ENCODE measurements around the gene CACNA1H.
A peak's percentile ranks its signal among the peaks of the same experiment; 100 is the strongest.

The CACNA1H gene

DNA sequence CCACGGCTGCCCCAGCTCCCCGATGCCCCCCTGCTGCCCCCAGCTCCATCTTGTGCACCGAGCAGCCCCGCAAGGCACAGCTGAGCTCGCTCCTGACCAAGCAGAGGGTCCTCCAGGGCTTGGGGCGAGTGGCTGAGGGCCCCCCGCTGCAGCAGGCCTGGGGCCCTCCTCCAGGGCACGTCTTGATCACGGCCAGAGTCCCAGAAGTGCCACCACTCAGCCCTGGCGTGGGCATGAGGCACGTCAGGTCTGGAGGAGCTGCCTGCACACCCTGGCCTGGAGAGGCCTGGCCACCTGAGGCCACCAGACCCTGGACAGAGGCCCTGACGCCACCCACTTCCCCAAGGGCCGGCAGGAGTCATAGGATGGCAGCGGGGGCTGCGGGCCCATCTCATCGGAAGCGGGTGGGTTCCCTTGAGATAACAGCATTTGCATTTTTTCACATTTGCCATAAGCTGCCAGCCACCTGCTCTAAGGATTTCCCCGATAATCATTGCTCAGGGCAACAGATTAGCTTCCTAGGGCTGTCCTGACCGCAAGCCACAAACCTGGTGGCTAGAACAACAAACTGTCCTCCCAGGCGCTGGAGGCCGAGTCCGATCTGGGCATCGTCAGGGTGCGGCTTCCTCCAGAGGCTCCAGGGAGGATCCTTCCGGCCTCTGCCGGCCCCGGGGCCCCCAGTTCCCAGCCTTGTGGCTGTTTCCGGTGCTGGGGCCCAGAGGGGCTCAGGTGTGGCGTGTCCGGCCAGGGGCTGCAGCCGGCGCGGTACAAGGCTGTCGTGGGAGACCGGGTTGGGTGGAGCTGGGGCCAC is 32.9 kb upstream of the CACNA1H start:
- TF ChIP-seq, protein P1, sequence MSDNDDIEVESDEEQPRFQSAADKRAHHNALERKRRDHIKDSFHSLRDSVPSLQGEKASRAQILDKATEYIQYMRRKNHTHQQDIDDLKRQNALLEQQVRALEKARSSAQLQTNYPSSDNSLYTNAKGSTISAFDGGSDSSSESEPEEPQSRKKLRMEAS (IDR thresholded peaks at IDR 0.05; ENCODE audit: low read depth, low read length), result no peak
- no peak overlapping the region for H3K4me3 ChIP-seq (ENCODE audit: low read depth, low read length)
- DNase-seq (ENCODE audit: low read depth), result peak; percentile 68

- TF ChIP-seq POLR2A (IDR thresholded peaks at IDR 0.05; ENCODE audit: extremely low read depth, insufficient read length) (no peak), MYC (IDR thresholded peaks at IDR 0.05; ENCODE audit: low read depth, low read length) (no peak)
- DNase-seq (ENCODE audit: low read depth), result no peak
- no peak overlapping the region for H3K4me3 ChIP-seq (ENCODE audit: low read depth, low read length)
Observed at GRCh38 chr16:1120577-1120941, 32.3 kb upstream of the CACNA1H start.

DNA sequence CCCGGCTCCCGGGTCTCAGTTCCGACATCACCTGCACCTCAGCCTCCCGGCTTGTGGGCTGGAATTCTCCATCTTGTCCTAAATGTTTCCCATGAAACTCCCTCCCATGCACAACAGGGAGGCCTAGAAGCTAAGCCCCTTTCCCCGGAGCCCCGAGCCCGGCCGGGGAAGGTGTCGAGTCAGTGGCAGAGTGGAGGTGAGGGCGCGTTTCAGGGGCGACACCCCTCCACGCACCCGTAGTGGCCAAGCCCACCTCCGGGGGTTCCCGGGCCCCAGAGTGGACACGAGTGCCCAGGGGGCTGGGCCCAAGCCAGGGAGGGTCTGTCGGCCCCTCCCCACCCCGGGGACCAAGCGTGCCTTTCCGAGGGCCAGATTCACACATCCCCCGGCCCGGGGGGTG is 31.9 kb upstream of the CACNA1H start:
- no peak overlapping the region for H3K4me3 ChIP-seq (ENCODE audit: low read depth, low read length)
- DNase-seq (ENCODE audit: low read depth), result no peak
- no peak for TF ChIP-seq POLR2A (IDR thresholded peaks at IDR 0.05; ENCODE audit: extremely low read depth, insufficient read length)
- TF ChIP-seq CTCF (IDR thresholded peaks at IDR 0.05; ENCODE audit: low read depth, low read length), result no peak
- no peak for TF ChIP-seq MYC (IDR thresholded peaks at IDR 0.05; ENCODE audit: low read depth, low read length)
- TF ChIP-seq, protein P1 (IDR thresholded peaks at IDR 0.05; ENCODE audit: low read depth, low read length), result no peak

DNA sequence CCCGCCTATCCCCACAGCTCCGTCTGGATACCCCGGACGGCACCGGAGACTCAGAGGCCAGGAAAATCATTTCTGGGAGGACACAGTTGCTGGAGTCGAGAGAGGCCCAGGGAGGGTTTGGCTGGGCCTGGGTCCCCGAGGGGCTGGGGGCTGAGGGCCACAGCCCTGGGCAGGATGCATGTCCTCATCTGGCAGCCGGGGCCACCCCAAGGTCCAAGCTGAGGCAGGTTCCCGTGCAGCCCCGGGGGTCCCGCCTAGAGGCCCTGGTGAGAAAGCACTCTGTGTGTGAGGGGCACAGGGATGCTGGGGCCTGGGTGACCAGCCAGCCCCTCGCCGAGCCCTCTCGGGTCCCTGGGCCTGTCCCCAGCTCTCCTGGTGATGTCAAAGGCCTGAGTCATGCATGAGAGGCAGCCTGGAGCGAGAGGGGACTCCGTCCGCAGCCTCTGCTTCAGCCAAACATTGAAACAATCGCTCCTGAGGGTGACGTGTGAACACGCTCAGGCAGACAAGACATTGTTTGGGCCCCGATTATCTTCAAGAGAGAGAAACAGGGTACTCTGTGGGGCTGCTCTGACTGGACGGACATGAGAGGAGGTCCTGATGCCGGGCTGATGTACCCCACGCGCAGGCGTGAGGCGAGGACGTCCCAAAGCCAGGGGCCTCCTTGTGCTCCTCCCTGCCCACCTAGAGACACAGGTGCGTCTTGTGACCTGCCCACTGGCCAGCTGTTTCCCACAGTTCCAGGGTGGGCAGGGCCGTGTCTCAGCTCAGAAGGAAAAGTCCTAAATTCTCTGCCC is 31.1 kb upstream of the CACNA1H start:
- no peak overlapping the region for H3K4me3 ChIP-seq (ENCODE audit: low read depth, low read length)
- TF ChIP-seq CTCF (IDR thresholded peaks at IDR 0.05; ENCODE audit: low read depth, low read length) (no peak), MYC (IDR thresholded peaks at IDR 0.05; ENCODE audit: low read depth, low read length) (no peak), POLR2A (IDR thresholded peaks at IDR 0.05; ENCODE audit: extremely low read depth, insufficient read length) (no peak)
- TF ChIP-seq, protein P1 (IDR thresholded peaks at IDR 0.05; ENCODE audit: low read depth, low read length), result no peak
- peak; percentile 36 for DNase-seq (ENCODE audit: low read depth)

DNA sequence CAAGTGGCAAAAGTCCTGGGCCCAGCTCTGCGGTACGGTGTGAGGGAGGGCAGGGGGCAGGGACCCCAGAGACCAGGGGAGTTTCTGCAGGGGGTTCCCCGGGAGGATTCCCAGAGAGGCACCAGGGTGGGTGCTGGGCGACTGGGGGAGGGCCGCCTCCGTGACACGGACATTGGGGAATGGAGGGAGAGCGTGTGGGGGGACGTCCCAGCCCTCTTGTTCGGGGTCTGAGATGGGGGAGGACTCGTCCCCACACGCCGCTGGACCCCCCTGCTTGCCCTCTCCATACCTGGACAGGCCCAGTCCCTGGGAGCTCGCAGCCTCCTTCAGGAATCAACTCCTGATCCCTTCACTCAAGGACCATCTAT is 30.5 kb upstream of the CACNA1H start:
- TF ChIP-seq MYC (IDR thresholded peaks at IDR 0.05; ENCODE audit: low read depth, low read length), result no peak
- TF ChIP-seq CTCF (IDR thresholded peaks at IDR 0.05; ENCODE audit: low read depth, low read length), result no peak
- TF ChIP-seq, protein P1 (IDR thresholded peaks at IDR 0.05; ENCODE audit: low read depth, low read length), result no peak
- TF ChIP-seq POLR2A (IDR thresholded peaks at IDR 0.05; ENCODE audit: extremely low read depth, insufficient read length), result no peak
- no peak overlapping the region for H3K4me3 ChIP-seq (ENCODE audit: low read depth, low read length)
- DNase-seq (ENCODE audit: low read depth), result no peak

DNA sequence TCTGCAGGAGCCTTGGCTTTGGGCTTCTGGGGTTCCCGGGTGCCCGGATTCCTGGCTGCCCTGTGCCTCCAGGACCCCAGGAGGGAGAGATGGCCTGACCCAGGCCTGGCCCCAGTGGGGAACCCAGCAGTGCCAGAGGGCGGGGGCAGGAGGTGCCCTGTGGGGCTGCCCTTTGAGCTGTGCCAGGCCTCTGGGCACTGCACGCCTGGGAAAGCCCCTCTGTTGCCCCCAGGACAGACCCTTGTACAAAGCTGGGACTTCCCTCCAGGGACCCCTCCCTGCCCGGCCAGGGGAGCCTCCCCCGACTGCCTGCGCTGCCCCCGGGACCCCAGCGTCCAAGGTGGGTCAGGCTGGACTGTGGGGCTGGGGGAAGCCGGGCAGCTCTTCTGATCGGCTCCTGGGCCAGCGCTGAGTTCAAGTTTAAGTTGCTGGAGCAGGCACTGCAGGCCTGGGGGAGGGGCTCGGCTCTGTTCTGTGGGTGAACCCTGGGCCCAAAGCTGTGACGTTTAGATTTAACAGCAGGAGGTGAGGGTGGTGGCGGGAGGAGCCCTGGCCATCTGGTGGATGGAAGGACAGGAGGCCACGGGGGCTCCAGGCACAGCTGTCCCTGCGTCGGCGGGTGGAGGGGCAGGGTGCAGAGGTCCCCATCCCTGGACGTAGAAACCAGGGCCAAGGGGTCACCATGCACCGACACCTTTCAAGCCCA is 29.2 kb upstream of the CACNA1H start:
- no peak for DNase-seq (ENCODE audit: low read depth)
- no peak overlapping the region for H3K4me3 ChIP-seq (ENCODE audit: low read depth, low read length)

GRCh38 chr16:1124291-1124690 is 28.6 kb upstream of the CACNA1H start:
- TF ChIP-seq, protein P1 (IDR thresholded peaks at IDR 0.05; ENCODE audit: low read depth, low read length), result no peak
- TF ChIP-seq POLR2A (IDR thresholded peaks at IDR 0.05; ENCODE audit: extremely low read depth, insufficient read length), result no peak
- TF ChIP-seq CTCF (IDR thresholded peaks at IDR 0.05; ENCODE audit: low read depth, low read length), result no peak
- no peak for TF ChIP-seq MYC (IDR thresholded peaks at IDR 0.05; ENCODE audit: low read depth, low read length)
- no peak for DNase-seq (ENCODE audit: low read depth)
- no peak overlapping the region for H3K4me3 ChIP-seq (ENCODE audit: low read depth, low read length)

More for the DNA sequence above, 29.2 kb upstream of the CACNA1H start:
- no peak for TF ChIP-seq MYC (IDR thresholded peaks at IDR 0.05; ENCODE audit: low read depth, low read length)
- no peak for TF ChIP-seq POLR2A (IDR thresholded peaks at IDR 0.05; ENCODE audit: extremely low read depth, insufficient read length)
